Stomach (tissue), 4 donors: ENCODE results near the gene P2RX1.

Experiments
- EP300 ChIP-seq: sonication (generic); formaldehyde crosslinking; IDR thresholded peaks from one replicate; pipeline ENCODE4 v1.6.1; 2017; ENCODE audit warnings: antibody characterized with exemption
- POLR2A ChIP-seq, 4 donors: fragments of 450-650 bp; IDR thresholded peaks; one replicate each; pipeline ENCODE4 v1.6.1; 2016; ENCODE audit warnings: antibody characterized with exemption in 4 of 4, control low read depth in 2 of 4, mild to moderate bottlenecking in 1 of 4, moderate library complexity in 1 of 4
- POLR2AphosphoS5 ChIP-seq, 3 donors: sonication (generic); formaldehyde crosslinking; IDR thresholded peaks; one replicate each; pipeline ENCODE4 v1.6.1; 2016; ENCODE audit warnings: antibody characterized with exemption in 3 of 3
- TF ChIP-seq, protein P1 (sequence below), 7 experiments: fragments of 450-650 bp in 4 of 7; fragments of 200-600 bp in 3 of 7; sonication (generic) in 3 of 7; IDR thresholded peaks; one replicate each; pipeline ENCODE4 v1.5.1; 2016 to 2019; ENCODE audit warnings: antibody characterized with exemption in 7 of 7, control low read depth in 2 of 7, mild to moderate bottlenecking in 1 of 7

DNA sequence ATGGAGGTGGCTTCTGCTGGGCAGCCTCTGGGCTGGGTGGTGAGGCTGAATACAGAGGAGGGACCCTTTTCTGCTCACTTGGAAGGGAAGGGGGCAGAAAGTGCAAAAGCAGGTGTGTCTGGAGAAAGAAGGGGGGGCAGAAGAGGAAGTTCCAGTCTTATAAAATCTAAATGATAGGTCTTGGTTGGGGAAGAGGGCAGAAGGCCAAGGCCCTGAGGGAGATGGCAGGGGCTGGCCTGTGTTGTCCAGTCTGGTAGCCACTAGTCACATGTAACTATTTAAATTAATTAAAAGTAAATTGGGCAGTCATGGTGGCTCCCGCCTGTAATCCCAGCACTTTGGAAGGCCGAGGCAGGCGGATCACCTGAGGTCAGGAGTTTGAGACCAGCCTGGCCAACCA, 20.9 kb downstream of the P2RX1 start:
- TF ChIP-seq, protein P1, sequence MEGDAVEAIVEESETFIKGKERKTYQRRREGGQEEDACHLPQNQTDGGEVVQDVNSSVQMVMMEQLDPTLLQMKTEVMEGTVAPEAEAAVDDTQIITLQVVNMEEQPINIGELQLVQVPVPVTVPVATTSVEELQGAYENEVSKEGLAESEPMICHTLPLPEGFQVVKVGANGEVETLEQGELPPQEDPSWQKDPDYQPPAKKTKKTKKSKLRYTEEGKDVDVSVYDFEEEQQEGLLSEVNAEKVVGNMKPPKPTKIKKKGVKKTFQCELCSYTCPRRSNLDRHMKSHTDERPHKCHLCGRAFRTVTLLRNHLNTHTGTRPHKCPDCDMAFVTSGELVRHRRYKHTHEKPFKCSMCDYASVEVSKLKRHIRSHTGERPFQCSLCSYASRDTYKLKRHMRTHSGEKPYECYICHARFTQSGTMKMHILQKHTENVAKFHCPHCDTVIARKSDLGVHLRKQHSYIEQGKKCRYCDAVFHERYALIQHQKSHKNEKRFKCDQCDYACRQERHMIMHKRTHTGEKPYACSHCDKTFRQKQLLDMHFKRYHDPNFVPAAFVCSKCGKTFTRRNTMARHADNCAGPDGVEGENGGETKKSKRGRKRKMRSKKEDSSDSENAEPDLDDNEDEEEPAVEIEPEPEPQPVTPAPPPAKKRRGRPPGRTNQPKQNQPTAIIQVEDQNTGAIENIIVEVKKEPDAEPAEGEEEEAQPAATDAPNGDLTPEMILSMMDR (IDR thresholded peaks at IDR 0.05): no peak
- no peak for TF ChIP-seq POLR2A (IDR thresholded peaks at IDR 0.05)
- TF ChIP-seq EP300: no peak
- no peak for TF ChIP-seq POLR2AphosphoS5 (IDR thresholded peaks at IDR 0.05)
